BLaER1 treated with 17β-estradiol and CSF1 and Interleukin-3, amounts not matched to agents 10 nM and 100 nM (cell line): ENCODE data around the gene LIPI.
"Not testable (repeated sequence)": the region's sequence is repeated elsewhere in the genome, so short reads cannot be mapped to it uniquely, and the experiment has no call there.

ENCODE experiments used
- H3K27ac ChIP-seq, 11 experiments: shearing (Covaris generic); formaldehyde crosslinking; 2 replicates each; pipeline ENCODE4 v1.8.1; 2022
- H3K27me3 ChIP-seq, 11 experiments: shearing (Covaris generic); formaldehyde crosslinking; 2 replicates each; pipeline ENCODE4 v1.8.1; 2022
- H3K36me3 ChIP-seq, 11 experiments: shearing (Covaris generic); formaldehyde crosslinking; 2 replicates each; pipeline ENCODE4 v1.8.1; 2022
- H3K4me1 ChIP-seq, 10 experiments: shearing (Covaris generic); formaldehyde crosslinking; 2 replicates each; pipeline ENCODE4 v1.8.1; 2022
- H3K4me2 ChIP-seq, 11 experiments: shearing (Covaris generic); formaldehyde crosslinking; 2 replicates each; pipeline ENCODE4 v1.8.1; 2022
- H3K4me3 ChIP-seq, 10 experiments: shearing (Covaris generic); formaldehyde crosslinking; 2 replicates each; pipeline ENCODE4 v1.8.1; 2022
- H3K9ac ChIP-seq, 11 experiments: shearing (Covaris generic); formaldehyde crosslinking; 2 replicates each; pipeline ENCODE4 v1.8.1; 2022
- H3K9me3 ChIP-seq, 11 experiments: shearing (Covaris generic); formaldehyde crosslinking; replicated peaks in 1 of 11; 2 replicates each; pipeline ENCODE4 v1.8.1; 2022
- H4K20me1 ChIP-seq, 11 experiments: shearing (Covaris generic); formaldehyde crosslinking; 2 replicates each; pipeline ENCODE4 v1.8.1; 2022
- Cebpa-rat ChIP-seq, 11 experiments: shearing (Covaris generic); IDR thresholded peaks; 2 replicates each; pipeline ENCODE4 v1.8.1; 2022

Gene LIPI

DNA sequence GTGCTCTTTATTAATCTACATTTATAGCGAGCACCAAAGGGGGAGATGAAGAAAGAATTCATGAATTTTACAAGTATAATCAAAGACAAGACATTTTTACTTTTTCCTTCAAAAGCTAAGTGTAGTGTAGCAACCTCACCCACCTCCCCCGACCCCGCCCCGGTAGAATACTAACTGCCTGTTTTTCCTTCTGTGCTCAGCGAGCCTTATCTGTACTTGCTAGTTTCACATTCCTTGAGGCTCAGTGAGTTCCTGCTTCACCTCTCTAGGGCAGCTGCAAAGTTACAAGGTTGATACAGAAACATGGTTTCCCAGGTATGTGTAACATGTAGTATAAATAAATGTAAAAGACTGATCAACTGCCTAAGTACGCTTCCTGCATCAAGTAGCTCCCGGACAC lies 86.5 kb downstream of the LIPI start:
- H3K27ac ChIP-seq = no peak overlapping the region
- H3K4me2 ChIP-seq = peak overlapping the region in 4 of 11 experiments; percentile 2 to 17 (median 4); a peak in 5 of 22 replicates
- H4K20me1 ChIP-seq = no peaks in the 10 kb centered on the region
- H3K27me3 ChIP-seq = no peaks in the 10 kb centered on the region
- peaks cover 0 to 35% (median 9%) of the 10 kb centered on the region in 11 experiments; a peak in 9 of 22 replicates for H3K36me3 ChIP-seq
- H3K4me1 ChIP-seq = peaks cover 17 to 42% (median 30%) of the 10 kb centered on the region in 10 experiments
- TF ChIP-seq Cebpa-rat (IDR thresholded peaks at IDR 0.05) = no peak
- H3K9ac ChIP-seq = no peak overlapping the region
- H3K9me3 ChIP-seq = peaks cover 20 to 52% (median 31%) of the 10 kb centered on the region in 11 experiments
- no peak overlapping the region for H3K4me3 ChIP-seq

DNA sequence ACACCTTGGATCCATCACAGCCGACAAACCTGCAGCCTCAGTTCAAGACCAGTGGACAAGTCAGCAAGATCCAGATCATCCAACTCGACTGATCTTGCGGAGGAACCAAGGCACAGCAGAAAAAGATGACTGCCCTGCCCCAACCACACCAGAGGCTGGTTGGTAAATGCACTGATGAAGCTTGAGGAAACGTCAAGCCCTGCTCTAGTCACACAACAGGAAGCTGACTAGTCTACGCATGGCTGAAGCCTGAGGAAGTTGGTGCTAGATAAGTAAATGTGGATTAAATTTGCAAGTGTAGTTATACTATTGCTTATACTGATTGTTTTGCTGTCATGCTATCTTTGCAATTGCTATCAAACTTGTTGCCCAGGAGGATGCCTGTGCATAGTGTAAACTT lies 89.0 kb downstream of the LIPI start:
- Histone ChIP-seq H3K36me3 (peaks cover 0 to 35% (median 9%) of the 10 kb centered on the region in 11 experiments; a peak in 9 of 22 replicates), H3K9me3 (peaks cover 20 to 52% (median 31%) of the 10 kb centered on the region in 11 experiments), H3K4me3 (peak overlapping the region in 1 of 10 experiments; percentile 9; a peak in 1 of 20 replicates), H3K27me3 (no peaks in the 10 kb centered on the region), H3K4me2 (peak overlapping the region; percentile 27 to 79 (median 55)), H3K9ac (no peak overlapping the region), H4K20me1 (no peaks in the 10 kb centered on the region), H3K27ac (peak overlapping the region in 5 of 11 experiments; percentile 3 to 39 (median 29); a peak in 4 of 22 replicates), H3K4me1 (peaks cover 17 to 42% (median 30%) of the 10 kb centered on the region in 10 experiments)
- no peak for TF ChIP-seq Cebpa-rat (IDR thresholded peaks at IDR 0.05)

- TF ChIP-seq Cebpa-rat (IDR thresholded peaks at IDR 0.05) = no peak
- Histone ChIP-seq H3K9me3 (peaks cover 20 to 52% (median 31%) of the 10 kb centered on the region in 11 experiments), H3K4me2 (peak overlapping the region in 9 of 11 experiments; percentile 15 to 79 (median 55); a peak in 16 of 22 replicates), H3K27ac (peak overlapping the region in 2 of 11 experiments; percentile 1 to 6; a peak in 1 of 22 replicates), H3K4me3 (no peak overlapping the region), H3K36me3 (peaks cover 0 to 45% (median 19%) of the 10 kb centered on the region in 11 experiments; a peak in 13 of 22 replicates), H4K20me1 (no peaks in the 10 kb centered on the region), H3K4me1 (peaks cover 17 to 42% (median 32%) of the 10 kb centered on the region in 10 experiments), H3K9ac (no peak overlapping the region), H3K27me3 (no peaks in the 10 kb centered on the region)
These were observed 90.5 kb downstream of the LIPI start for GRCh38 chr21:14120091-14120734.

DNA sequence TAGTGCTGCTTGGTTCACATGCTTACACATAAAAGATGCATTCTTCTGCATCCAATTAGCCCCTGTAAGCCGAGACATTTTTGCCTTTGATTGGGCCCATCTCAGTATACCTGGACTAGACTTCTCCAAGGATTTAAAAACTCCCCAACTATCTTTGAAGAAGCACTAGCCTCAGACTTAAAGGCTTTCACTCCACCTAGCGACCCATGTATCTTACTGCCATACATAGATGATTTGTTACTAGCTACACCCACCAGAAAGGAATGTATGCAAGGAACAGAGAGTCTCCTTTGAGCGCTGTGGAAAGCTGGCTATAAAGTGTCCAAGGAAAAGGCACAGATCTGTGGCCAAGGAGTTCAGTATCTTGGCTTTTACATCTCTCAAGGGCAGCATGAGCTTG lies 91.7 kb downstream of the LIPI start:
- no peak overlapping the region for H3K9ac ChIP-seq
- H3K36me3 ChIP-seq = peaks cover 0 to 48% (median 25%) of the 10 kb centered on the region in 11 experiments; a peak in 18 of 22 replicates
- H3K27ac ChIP-seq = no peak overlapping the region
- peaks cover 17 to 37% (median 32%) of the 10 kb centered on the region in 10 experiments for H3K4me1 ChIP-seq
- no peaks in the 10 kb centered on the region for H3K27me3 ChIP-seq
- H3K4me2 ChIP-seq = no peak overlapping the region
- TF ChIP-seq Cebpa-rat (IDR thresholded peaks at IDR 0.05) = no peak
- H3K9me3 ChIP-seq = peaks cover 18 to 48% (median 29%) of the 10 kb centered on the region in 11 experiments
- H4K20me1 ChIP-seq = no peaks in the 10 kb centered on the region
- H3K4me3 ChIP-seq = no peak overlapping the region

- Histone ChIP-seq H3K4me1 (peaks cover 8 to 20% (median 16%) of the 10 kb centered on the region in 10 experiments), H3K36me3 (peaks cover 0 to 44% (median 38%) of the 10 kb centered on the region in 11 experiments; a peak in 18 of 22 replicates), H3K27me3 (no peaks in the 10 kb centered on the region), H3K9me3 (peaks cover 0 to 23% (median 13%) of the 10 kb centered on the region in 11 experiments; a peak in 17 of 22 replicates), H3K4me2 (no peak overlapping the region), H3K4me3 (no peak overlapping the region), H4K20me1 (no peaks in the 10 kb centered on the region), H3K27ac (no peak overlapping the region), H3K9ac (no peak overlapping the region)
- no peak for TF ChIP-seq Cebpa-rat (IDR thresholded peaks at IDR 0.05)
These were observed 94.7 kb downstream of the LIPI start for GRCh38 chr21:14116080-14116481.

- no peak for TF ChIP-seq Cebpa-rat (IDR thresholded peaks at IDR 0.05)
- Histone ChIP-seq H3K4me3 (no peak overlapping the region), H3K4me2 (no peak overlapping the region), H3K27ac (no peak overlapping the region), H3K9ac (no peak overlapping the region), H4K20me1 (no peaks in the 10 kb centered on the region), H3K9me3 (peaks cover 0 to 20% (median 13%) of the 10 kb centered on the region in 11 experiments; a peak in 16 of 22 replicates), H3K27me3 (no peaks in the 10 kb centered on the region), H3K36me3 (peaks cover 0 to 44% (median 38%) of the 10 kb centered on the region in 11 experiments; a peak in 18 of 22 replicates), H3K4me1 (peaks cover 6 to 16% (median 11%) of the 10 kb centered on the region in 10 experiments)
These were observed 95.1 kb downstream of the LIPI start for GRCh38 chr21:14115646-14116045.

DNA sequence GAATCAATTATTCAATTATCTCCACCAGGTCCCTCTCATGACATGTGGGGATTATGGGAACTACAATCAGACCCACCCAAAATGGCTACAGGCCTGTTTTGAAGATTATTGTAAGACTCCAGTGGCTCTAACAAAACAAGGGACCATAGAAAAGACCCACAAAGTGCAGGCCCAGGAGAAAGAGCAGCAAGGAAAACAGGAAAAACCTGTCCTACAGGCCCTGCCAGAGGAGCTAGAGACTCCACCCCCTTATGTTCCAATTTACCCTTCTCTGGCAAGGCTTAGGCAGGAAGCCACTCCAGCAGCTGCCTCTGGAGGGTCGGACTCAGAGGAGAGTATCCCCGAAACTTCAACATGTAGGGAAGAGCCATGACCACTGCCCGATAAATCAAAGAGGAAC lies 96.5 kb downstream of the LIPI start:
- no peak overlapping the region for H3K4me3 ChIP-seq
- no peak overlapping the region for H3K9ac ChIP-seq
- no peaks in the 10 kb centered on the region for H3K27me3 ChIP-seq
- H3K36me3 ChIP-seq = peaks cover 0 to 44% (median 38%) of the 10 kb centered on the region in 11 experiments; a peak in 18 of 22 replicates
- H3K9me3 ChIP-seq = peaks cover 0 to 14% (median 10%) of the 10 kb centered on the region in 11 experiments; a peak in 14 of 22 replicates
- no peak for TF ChIP-seq Cebpa-rat (IDR thresholded peaks at IDR 0.05)
- H3K4me1 ChIP-seq = peaks cover 0 to 5% (median 0%) of the 10 kb centered on the region in 10 experiments; a peak in 2 of 20 replicates
- H3K4me2 ChIP-seq = no peak overlapping the region
- no peaks in the 10 kb centered on the region for H4K20me1 ChIP-seq
- no peak overlapping the region for H3K27ac ChIP-seq

DNA sequence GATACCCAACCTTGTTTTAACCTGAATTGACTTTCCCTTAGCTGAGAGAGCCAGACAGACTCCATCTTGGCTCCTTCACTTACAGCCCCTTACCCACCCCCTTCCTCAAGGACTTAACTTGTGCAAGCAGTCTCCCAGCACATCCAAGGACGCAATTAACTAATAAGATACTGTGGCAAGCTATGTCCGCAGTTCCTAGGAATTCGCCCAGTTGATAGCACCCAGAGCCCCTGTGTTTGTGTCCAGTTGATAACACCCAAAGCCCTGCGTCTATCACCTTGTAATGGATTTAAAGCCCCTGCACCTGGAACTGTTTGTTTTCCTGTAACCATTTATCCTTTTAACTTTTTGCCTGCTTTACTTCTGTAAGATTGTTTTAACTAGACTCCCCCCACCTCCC lies 106.2 kb downstream of the LIPI start:
- H3K27me3 ChIP-seq = not testable (repeated sequence)

GRCh38 chr21:14099570-14099969 lies 111.2 kb downstream of the LIPI start:
- Histone ChIP-seq H3K9me3 (no peaks in the 10 kb centered on the region; a peak in 1 of 22 replicates), H3K4me3 (no peak overlapping the region), H3K4me1 (peaks cover 0 to 8% (median 0%) of the 10 kb centered on the region in 10 experiments; a peak in 3 of 20 replicates), H3K9ac (no peak overlapping the region), H3K27me3 (no peaks in the 10 kb centered on the region), H3K27ac (no peak overlapping the region), H4K20me1 (no peaks in the 10 kb centered on the region), H3K36me3 (peaks cover 0 to 89% (median 46%) of the 10 kb centered on the region in 11 experiments; a peak in 19 of 22 replicates), H3K4me2 (no peak overlapping the region)
- no peak for TF ChIP-seq Cebpa-rat (IDR thresholded peaks at IDR 0.05)

More for the DNA sequence above, 106.2 kb downstream of the LIPI start:
- peaks cover 0 to 58% (median 19%) of the 10 kb centered on the region in 11 experiments; a peak in 14 of 22 replicates for H3K36me3 ChIP-seq
- H3K4me3 ChIP-seq, H3K27ac ChIP-seq, H3K4me2 ChIP-seq, H3K9me3 ChIP-seq, H3K4me1 ChIP-seq, H4K20me1 ChIP-seq, H3K9ac ChIP-seq: not testable (repeated sequence)
